HG02973 (cell line): ENCODE measurements around the gene STEAP4.

Experiments used
- ATAC-seq: cut with Tn5 transposase; IDR thresholded peaks from one replicate; pipeline ENCODE4 v1.9.1; 2021; ENCODE audit warnings: moderate library complexity; ENCODE audit not compliant: unreplicated experiment

The STEAP4 gene

DNA sequence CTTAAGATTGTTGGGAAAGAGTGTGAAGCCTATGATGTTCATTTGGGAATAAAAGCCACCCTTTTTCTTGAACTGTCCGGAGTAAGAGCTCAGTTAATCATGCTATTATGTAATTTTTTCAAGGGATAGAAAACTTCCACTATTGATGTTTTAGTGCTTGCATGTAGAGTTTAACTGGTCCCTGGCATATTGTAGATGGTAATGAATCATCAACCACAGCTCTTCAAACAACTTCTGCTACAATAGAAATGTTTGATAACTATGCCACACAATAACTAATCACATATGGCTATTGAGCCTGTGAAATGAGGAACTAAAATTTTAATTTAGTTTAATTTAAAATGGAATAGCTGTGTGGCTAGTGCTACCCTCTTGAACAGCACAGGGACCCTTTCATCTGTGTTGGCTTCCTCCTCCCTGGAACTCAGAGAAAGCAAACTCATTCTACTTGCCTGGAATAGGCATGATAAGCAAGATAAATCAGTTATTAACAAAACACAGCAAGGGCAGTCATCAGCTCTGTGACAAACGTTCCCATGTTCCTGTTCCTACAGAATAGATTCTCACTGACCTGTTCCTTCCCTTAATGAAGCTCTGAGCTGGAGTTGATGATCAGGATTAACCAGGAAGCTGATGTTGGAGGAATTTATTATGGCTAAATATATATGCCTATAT lies 82.0 kb downstream of the STEAP4 start:
- ATAC-seq, result no peak

DNA sequence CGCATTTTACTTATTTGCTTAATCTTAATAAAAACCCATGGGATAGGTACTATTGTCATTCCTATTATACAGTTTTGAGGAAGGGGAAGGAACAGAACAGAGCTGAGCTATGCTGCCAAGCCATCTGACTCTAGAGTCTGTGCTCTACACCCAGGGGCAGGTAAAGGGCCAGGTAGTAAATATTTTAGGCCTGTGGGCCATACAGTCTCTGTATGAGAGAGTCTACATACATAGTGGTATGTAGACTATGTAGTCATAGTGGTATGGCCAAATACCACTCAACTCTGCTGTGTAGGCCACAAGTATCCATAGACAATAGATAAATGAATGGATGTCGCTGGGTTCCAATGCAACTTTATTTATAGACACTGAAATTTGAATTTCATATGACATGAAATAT lies 83.4 kb downstream of the STEAP4 start:
- ATAC-seq, result no peak
